Caco-2 (cell line): ENCODE data around the gene SERPING1. TPM values are rescaled to one million over a fixed set of nuclear protein-coding genes. Genes with fewer than 3 reads are reported as not detected.
A peak's percentile ranks its signal among the peaks of the same experiment; 100 is the strongest.

Source experiments
- BruUV-seq: library from RNA; stranded (reverse); fragments of 400-500 nt; replicated peaks from 2 replicates; lab custom pipeline; 2021; lab: Mats Ljungman, UMichigan
- CTCF ChIA-PET: fragments of 300-600 bp; sonication (Branson Sonifier 250); formaldehyde crosslinking; loops from one replicate; lab custom pipeline; 2022; ENCODE audit warnings: antibody characterized with exemption; lab: Charles Lee
- POLR2A ChIA-PET: fragments of 300-600 bp; sonication (Branson Sonifier 250); formaldehyde crosslinking; loops from one replicate; lab custom pipeline; 2022; ENCODE audit warnings: antibody characterized with exemption; lab: Charles Lee
- DNase-seq, 2 experiments: peaks; one replicate each; pipeline versions ENCODE4 v3.0.0 to v3.0.0-alpha.2; 2020 to 2022
- H3K27me3 ChIP-seq: replicated peaks from 2 replicates; pipeline ENCODE4 v1.6.0; 2011; ENCODE audit warnings: low read length; ENCODE audit not compliant: control insufficient read depth, insufficient read depth
- H3K36me3 ChIP-seq: 2 replicates; pipeline ENCODE4 v1.5.1; 2011; ENCODE audit warnings: low read length; ENCODE audit not compliant: control insufficient read depth, insufficient read depth
- H3K4me1 ChIP-seq: fragments of 250-450 bp; sonication (Bioruptor Pico); 2 replicates; pipeline ENCODE4 v1.5.1; 2020; ENCODE audit warnings: mild to moderate bottlenecking
- H3K4me3 ChIP-seq: 2 replicates; pipeline ENCODE4 v1.5.1; 2011; ENCODE audit warnings: low read depth, mild to moderate bottlenecking, control low read depth, low read length
- H3K9me3 ChIP-seq: fragments of 250-450 bp; sonication (Bioruptor Pico); 2 replicates; pipeline ENCODE4 v1.5.1; 2020; ENCODE audit warnings: mild to moderate bottlenecking, moderate library complexity
- H3K27ac Mint-ChIP-seq: one replicate; pipeline ENCODE4 v1.8.0; 2022; ENCODE audit warnings: mixed read lengths; ENCODE audit not compliant: unreplicated experiment
- H3K27me3 Mint-ChIP-seq: one replicate; pipeline ENCODE4 v1.8.0; 2022; ENCODE audit warnings: mixed read lengths; ENCODE audit not compliant: insufficient read depth, unreplicated experiment
- H3K36me3 Mint-ChIP-seq: one replicate; pipeline ENCODE4 v1.8.0; 2022; ENCODE audit warnings: mild to moderate bottlenecking, mixed read lengths; ENCODE audit not compliant: insufficient read depth, unreplicated experiment
- H3K4me1 Mint-ChIP-seq: one replicate; pipeline ENCODE4 v1.8.0; 2022; ENCODE audit warnings: low read depth, mixed read lengths; ENCODE audit not compliant: unreplicated experiment
- H3K4me3 Mint-ChIP-seq: one replicate; pipeline ENCODE4 v1.8.0; 2022; ENCODE audit warnings: mild to moderate bottlenecking, moderate library complexity, mixed read lengths; ENCODE audit not compliant: unreplicated experiment
- H3K9me3 Mint-ChIP-seq: one replicate; pipeline ENCODE4 v1.8.0; 2022; ENCODE audit warnings: mixed read lengths; ENCODE audit not compliant: unreplicated experiment
- intact Hi-C: fragments of 100-400 bp; cut with micrococcal nuclease; formaldehyde crosslinking; loops from one replicate; pipeline ENCODE4 v1.10.0; 2022; ENCODE audit not compliant: unreplicated experiment
- total RNA-seq: library from RNA; stranded (reverse); gene quantifications from 2 replicates; pipeline ENCODE4 v1.2.3, GENCODE V29; 2022
- TF ChIP-seq, protein P1 (sequence below), 2 experiments: fragments of 200-600 bp in 1 of 2; IDR thresholded peaks; 1 replicate in 1 of 2; 2 replicates in 1 of 2; pipeline versions ENCODE4 v1.5.1 to v1.8.0; 2011 to 2022; ENCODE audit warnings: antibody characterized with exemption in 1 of 2, control low read depth in 1 of 2, inconsistent platforms in 1 of 2, low read depth in 1 of 2, low read length in 1 of 2, mild to moderate bottlenecking in 1 of 2, moderate library complexity in 1 of 2; ENCODE audit not compliant: insufficient read depth in 1 of 2, severe bottlenecking in 1 of 2, unreplicated experiment in 1 of 2

Gene SERPING1
- total RNA-seq, 1 experiment from 2014 or later, result 3.8 TPM

DNA sequence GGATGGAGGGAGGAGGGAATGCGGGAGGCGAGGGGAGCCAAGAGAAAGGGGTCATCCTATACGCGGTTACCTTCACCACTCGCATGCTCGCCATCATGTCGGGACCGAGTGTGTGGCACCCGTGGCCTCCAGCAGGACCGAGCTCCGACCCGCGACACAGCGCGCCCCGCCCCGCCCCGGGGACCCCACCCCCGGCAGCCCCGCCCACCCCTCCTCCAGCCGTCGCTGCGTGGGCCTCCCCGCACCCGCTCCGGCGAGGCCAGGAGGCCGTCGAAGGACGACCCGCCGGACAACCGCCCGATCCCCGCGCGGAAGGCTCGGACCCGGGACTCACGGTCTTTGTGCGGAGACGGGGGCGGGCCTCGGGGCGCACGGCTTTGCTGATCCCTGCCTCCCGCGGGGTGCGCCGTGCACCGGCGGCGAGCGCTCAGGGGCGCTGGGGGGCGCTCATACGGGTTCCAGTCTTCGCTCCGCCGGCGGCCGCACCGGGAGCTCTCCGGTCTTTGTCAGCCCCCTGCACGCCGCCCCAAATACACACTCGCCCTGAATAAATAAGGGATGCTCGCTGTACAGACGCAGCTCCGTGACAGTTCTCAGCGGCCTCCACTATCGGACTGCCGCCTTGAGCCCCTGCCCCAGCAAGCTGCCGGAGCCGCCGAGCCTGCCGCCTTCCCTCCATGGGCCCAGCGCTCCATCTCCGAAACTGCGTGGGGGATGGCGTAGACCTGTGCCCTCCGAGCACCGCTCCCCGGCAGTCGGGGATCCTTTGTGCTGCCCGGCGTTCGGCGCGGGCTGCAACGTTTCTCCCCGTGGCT, 29.8 kb upstream of the SERPING1 start, which contains the start of gene UBE2L6:
UBE2L6 (minus strand) TSS at position 158 of the 815 bp plus-strand sequence; CDS start at position 97, 61 bp downstream.
- H3K27me3 Mint-ChIP-seq, result no peaks in the 10 kb centered on the region

DNA sequence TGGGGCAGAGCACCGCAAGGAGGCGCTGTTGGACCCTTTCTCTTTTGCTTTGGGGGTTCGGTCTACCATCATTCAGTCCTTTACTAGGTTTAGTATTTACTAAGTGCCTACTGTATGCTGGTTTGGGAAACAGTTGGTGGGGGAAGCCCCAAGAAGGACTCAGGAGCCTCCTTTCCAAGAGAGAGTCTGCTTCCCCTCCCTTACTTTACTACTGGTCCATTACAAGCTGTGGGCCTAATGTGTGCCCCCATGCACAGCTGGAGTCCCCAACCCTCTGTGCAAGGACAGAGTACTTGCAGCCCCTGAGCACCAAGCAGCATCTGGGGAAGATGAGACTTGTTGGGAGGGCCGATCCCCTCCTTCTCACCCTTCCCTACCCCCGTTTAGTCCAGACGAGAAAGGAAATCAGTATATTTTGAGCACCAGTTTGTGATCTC, 29.1 kb upstream of the SERPING1 start:
- H3K9me3 Mint-ChIP-seq, result no peaks in the 10 kb centered on the region
- ChIA-PET CTCF (interaction anchor here (0.5 to 3.0 kb wide), 13 partner anchors 16 to 1878 kb away, joined by 3 to 82 read pairs (median 5); no protein-coding TSS in a partner anchor), POLR2A (no interaction called here)
- H3K27me3 Mint-ChIP-seq, result no peaks in the 10 kb centered on the region
- Histone ChIP-seq H3K9me3 (no peaks in the 10 kb centered on the region), H3K27me3 (no peaks in the 10 kb centered on the region), H3K4me3 (peak overlapping the region; percentile 54), H3K4me1 (peaks cover 10% of the 10 kb centered on the region; the same call in 1 of the 2 replicates), H3K36me3 (no peaks in the 10 kb centered on the region)
- intact Hi-C loops, result loop anchor here (1.0 kb wide), 4 partner anchors 37 to 111 kb away; no protein-coding TSS in a partner anchor
- H3K4me3 Mint-ChIP-seq, result peak overlapping the region; percentile 96
- H3K36me3 Mint-ChIP-seq, result peaks cover 7% of the 10 kb centered on the region
- peaks cover 11% of the 10 kb centered on the region for H3K4me1 Mint-ChIP-seq
- H3K27ac Mint-ChIP-seq, result peak overlapping the region; percentile 40
- BruUV-seq, result no TSS peak
- DNase-seq, result peak in 1 of 2 experiments; percentile 85
- TF ChIP-seq, protein P1, sequence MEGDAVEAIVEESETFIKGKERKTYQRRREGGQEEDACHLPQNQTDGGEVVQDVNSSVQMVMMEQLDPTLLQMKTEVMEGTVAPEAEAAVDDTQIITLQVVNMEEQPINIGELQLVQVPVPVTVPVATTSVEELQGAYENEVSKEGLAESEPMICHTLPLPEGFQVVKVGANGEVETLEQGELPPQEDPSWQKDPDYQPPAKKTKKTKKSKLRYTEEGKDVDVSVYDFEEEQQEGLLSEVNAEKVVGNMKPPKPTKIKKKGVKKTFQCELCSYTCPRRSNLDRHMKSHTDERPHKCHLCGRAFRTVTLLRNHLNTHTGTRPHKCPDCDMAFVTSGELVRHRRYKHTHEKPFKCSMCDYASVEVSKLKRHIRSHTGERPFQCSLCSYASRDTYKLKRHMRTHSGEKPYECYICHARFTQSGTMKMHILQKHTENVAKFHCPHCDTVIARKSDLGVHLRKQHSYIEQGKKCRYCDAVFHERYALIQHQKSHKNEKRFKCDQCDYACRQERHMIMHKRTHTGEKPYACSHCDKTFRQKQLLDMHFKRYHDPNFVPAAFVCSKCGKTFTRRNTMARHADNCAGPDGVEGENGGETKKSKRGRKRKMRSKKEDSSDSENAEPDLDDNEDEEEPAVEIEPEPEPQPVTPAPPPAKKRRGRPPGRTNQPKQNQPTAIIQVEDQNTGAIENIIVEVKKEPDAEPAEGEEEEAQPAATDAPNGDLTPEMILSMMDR (IDR thresholded peaks at IDR 0.05; ENCODE audit: insufficient read depth in 1 of 2, low read depth in 1 of 2, low read length in 1 of 2, severe bottlenecking in 1 of 2, unreplicated experiment in 1 of 2), result peak; percentile 93 to 96

More for the DNA sequence above, 29.8 kb upstream of the SERPING1 start, which contains the start of gene UBE2L6:
- peak within 1 kb of the TSS; percentile 96 for H3K4me3 Mint-ChIP-seq
- intact Hi-C loops, result loop anchor here (1.0 kb wide), 4 partner anchors 36 to 110 kb away; no protein-coding TSS in a partner anchor
- peak; percentile 55 to 67 for DNase-seq
- H3K27ac Mint-ChIP-seq, result peak within 1 kb of the TSS; percentile 40
- ChIA-PET CTCF (interaction anchor here (0.5 to 3.0 kb wide), 15 partner anchors 15 to 1878 kb away, joined by 3 to 82 read pairs (median 5); no protein-coding TSS in a partner anchor), POLR2A (interaction anchor here (0.5 to 0.7 kb wide), 2 partner anchors 16 to 29 kb away, joined by 6 to 8 read pairs; no protein-coding TSS in a partner anchor)
- no peaks in the 10 kb centered on the region for H3K27me3 ChIP-seq
- no peaks in the 10 kb centered on the region for H3K9me3 Mint-ChIP-seq
- peaks cover 10% of the 10 kb centered on the region; the same call in 1 of the 2 replicates for H3K4me1 ChIP-seq
- TF ChIP-seq, protein P1 (IDR thresholded peaks at IDR 0.05; ENCODE audit: insufficient read depth in 1 of 2, low read depth in 1 of 2, low read length in 1 of 2, severe bottlenecking in 1 of 2, unreplicated experiment in 1 of 2), result peak in 1 of 2 experiments; percentile 49
- peaks cover 14% of the 10 kb centered on the region for H3K4me1 Mint-ChIP-seq
- peaks cover 7% of the 10 kb centered on the region for H3K36me3 Mint-ChIP-seq
- BruUV-seq, result no TSS peak
- H3K36me3 ChIP-seq, result no peaks in the 10 kb centered on the region
- peak within 1 kb of the TSS; percentile 54 for H3K4me3 ChIP-seq
- no peaks in the 10 kb centered on the region for H3K9me3 ChIP-seq

DNA sequence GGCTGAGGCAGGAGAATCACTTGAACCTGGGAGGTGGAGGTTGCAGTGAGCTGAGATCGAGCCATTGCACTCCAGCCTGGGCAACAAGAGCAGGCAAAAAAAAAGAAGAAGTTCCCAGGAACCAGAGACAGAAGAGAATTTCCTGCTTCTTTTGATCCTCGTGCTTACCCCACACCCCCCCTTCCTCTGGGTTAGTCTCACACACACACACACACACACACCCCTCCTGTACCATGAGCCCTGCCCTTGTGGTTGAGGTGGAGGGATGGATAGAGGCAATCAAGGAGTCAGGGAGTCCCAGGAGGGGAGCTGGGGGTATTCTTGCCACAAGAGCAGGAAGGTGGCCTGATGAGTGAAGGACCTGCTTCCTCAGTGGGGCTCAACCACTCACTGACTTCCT, 25.9 kb upstream of the SERPING1 start:
- DNase-seq, result no peak
- intact Hi-C loops, result no loop called here
- Mint-ChIP-seq H3K27ac (no peak overlapping the region), H3K4me3 (no peak overlapping the region), H3K27me3 (no peaks in the 10 kb centered on the region), H3K9me3 (no peaks in the 10 kb centered on the region), H3K36me3 (peaks cover 7% of the 10 kb centered on the region), H3K4me1 (peaks cover 11% of the 10 kb centered on the region)
- BruUV-seq, result no TSS peak
- Histone ChIP-seq H3K36me3 (no peaks in the 10 kb centered on the region), H3K27me3 (no peaks in the 10 kb centered on the region), H3K4me3 (no peak overlapping the region), H3K9me3 (no peaks in the 10 kb centered on the region), H3K4me1 (peaks cover 4% of the 10 kb centered on the region; the same call in 1 of the 2 replicates)
- CTCF ChIA-PET, result interaction anchor here (0.6 to 0.9 kb wide), 4 partner anchors 70 to 472 kb away, joined by 3 to 4 read pairs (median 4); no protein-coding TSS in a partner anchor
- TF ChIP-seq, protein P1 (IDR thresholded peaks at IDR 0.05; ENCODE audit: insufficient read depth in 1 of 2, low read depth in 1 of 2, low read length in 1 of 2, severe bottlenecking in 1 of 2, unreplicated experiment in 1 of 2), result no peak
- POLR2A ChIA-PET, result no interaction called here
